ENCODE data around the gene KLHL21.
A peak's percentile ranks its signal among the peaks of the same experiment; 100 is the strongest.

The KLHL21 gene

DNA sequence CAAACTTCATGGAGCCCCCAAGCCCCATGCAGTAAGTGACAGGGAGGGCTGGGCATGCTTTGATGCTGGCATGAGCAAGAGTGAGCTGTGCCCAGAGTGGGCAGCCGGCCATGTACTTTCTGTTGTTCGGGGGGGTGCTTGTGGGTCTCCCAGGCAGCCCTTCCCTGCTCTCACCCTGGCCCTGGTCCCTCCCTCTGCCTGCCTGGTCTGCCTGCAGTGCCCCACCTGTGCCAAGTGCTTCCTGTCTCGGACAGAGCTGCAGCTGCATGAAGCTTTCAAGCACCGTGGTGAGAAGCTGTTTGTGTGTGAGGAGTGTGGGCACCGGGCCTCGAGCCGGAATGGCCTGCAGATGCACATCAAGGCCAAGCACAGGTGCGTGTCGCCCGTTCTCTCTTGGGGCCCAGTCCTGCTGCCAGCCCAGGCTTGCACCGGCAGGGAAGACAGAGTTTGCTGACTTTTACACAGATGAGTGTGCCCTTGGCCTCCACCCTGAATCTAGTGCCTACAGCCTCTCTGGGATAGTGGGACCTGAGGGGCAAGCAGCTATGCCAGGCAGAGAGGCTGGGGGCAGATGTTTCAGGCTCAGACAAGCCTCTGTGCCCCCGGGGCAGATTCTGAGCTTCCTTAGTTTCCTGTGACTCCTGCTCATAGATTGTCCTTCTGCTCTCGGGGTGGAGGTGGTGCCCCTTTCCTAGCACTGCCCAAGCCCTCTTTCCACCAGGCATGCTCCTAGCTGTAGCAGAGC lies 15.2 kb downstream of the KLHL21 start:
- Histone ChIP-seq H4K20me1 (ENCODE audit: insufficient read depth, low read length) (no peaks in the 10 kb centered on the region), H3K9me2 (ENCODE audit: low read depth, low read length) (no peaks in the 10 kb centered on the region), H3K9me3 (ENCODE audit: low read length) (no peaks in the 10 kb centered on the region), H2AFZ (ENCODE audit: low read length) (no peak overlapping the region), H3K79me2 (ENCODE audit: insufficient read depth, low read length) (no peaks in the 10 kb centered on the region; the same call in 1 of the 2 replicates), H3F3A (ENCODE audit: insufficient read depth, low read length) (no peaks in the 10 kb centered on the region), H3K9ac (ENCODE audit: low read length) (peak overlapping the region; percentile 52; the same call in 1 of the 2 replicates), H3K27ac (ENCODE audit: low read depth, low read length, poor library complexity, severe bottlenecking) (peak overlapping the region; percentile 98), H3K36me3 (ENCODE audit: insufficient read depth, low read length) (peaks cover 70% of the 10 kb centered on the region; the same call in 1 of the 2 replicates), H3K27me3 (ENCODE audit: insufficient read depth, low read length) (no peaks in the 10 kb centered on the region), H3K4me3 (ENCODE audit: low read depth, low read length, poor library complexity, severe bottlenecking) (peak overlapping the region; percentile 10), H3K4me1 (ENCODE audit: insufficient read depth, low read length, severe bottlenecking) (peaks cover 71% of the 10 kb centered on the region), H3K4me2 (ENCODE audit: low read length) (peak overlapping the region; percentile 45)
- TF ChIP-seq, protein P1, sequence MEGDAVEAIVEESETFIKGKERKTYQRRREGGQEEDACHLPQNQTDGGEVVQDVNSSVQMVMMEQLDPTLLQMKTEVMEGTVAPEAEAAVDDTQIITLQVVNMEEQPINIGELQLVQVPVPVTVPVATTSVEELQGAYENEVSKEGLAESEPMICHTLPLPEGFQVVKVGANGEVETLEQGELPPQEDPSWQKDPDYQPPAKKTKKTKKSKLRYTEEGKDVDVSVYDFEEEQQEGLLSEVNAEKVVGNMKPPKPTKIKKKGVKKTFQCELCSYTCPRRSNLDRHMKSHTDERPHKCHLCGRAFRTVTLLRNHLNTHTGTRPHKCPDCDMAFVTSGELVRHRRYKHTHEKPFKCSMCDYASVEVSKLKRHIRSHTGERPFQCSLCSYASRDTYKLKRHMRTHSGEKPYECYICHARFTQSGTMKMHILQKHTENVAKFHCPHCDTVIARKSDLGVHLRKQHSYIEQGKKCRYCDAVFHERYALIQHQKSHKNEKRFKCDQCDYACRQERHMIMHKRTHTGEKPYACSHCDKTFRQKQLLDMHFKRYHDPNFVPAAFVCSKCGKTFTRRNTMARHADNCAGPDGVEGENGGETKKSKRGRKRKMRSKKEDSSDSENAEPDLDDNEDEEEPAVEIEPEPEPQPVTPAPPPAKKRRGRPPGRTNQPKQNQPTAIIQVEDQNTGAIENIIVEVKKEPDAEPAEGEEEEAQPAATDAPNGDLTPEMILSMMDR (IDR thresholded peaks at IDR 0.05; ENCODE audit: low read length): no peak

DNA sequence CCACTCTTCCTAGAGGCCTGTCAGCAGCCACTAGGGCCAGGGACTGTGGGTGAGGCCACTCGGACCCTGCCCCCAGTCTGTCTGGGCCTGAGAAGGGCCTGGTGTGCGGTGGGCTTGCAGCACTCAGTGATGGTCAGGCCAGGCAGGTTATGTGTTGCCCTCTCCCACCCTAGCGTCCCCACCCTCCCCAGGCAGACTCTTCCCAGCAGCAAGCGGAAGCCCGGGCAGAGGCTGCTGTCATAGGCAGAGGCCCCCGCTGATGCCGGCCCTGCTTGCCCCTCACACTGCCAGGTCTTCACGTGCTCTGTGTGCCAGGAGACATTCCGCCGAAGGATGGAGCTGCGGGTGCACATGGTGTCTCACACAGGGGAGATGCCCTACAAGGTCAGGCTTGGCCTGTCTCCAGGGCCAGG lies 16.3 kb downstream of the KLHL21 start:
- H3K4me3 ChIP-seq (ENCODE audit: low read depth, low read length, poor library complexity, severe bottlenecking): no peak overlapping the region
- peaks cover 69% of the 10 kb centered on the region; the same call in 1 of the 2 replicates for H3K36me3 ChIP-seq (ENCODE audit: insufficient read depth, low read length)
- peak overlapping the region; percentile 59; the same call in 1 of the 2 replicates for H3K4me2 ChIP-seq (ENCODE audit: low read length)
- H3K27ac ChIP-seq (ENCODE audit: low read depth, low read length, poor library complexity, severe bottlenecking): peak overlapping the region; percentile 98
- no peaks in the 10 kb centered on the region; the same call in 1 of the 2 replicates for H3K79me2 ChIP-seq (ENCODE audit: insufficient read depth, low read length)
- H3K27me3 ChIP-seq (ENCODE audit: insufficient read depth, low read length): no peaks in the 10 kb centered on the region
- H4K20me1 ChIP-seq (ENCODE audit: insufficient read depth, low read length): no peaks in the 10 kb centered on the region
- peak overlapping the region; percentile 44; the same call in 1 of the 2 replicates for H3K9ac ChIP-seq (ENCODE audit: low read length)
- H3F3A ChIP-seq (ENCODE audit: insufficient read depth, low read length): no peaks in the 10 kb centered on the region
- H2AFZ ChIP-seq (ENCODE audit: low read length): no peak overlapping the region
- no peaks in the 10 kb centered on the region for H3K9me2 ChIP-seq (ENCODE audit: low read depth, low read length)
- H3K4me1 ChIP-seq (ENCODE audit: insufficient read depth, low read length, severe bottlenecking): peaks cover 75% of the 10 kb centered on the region
- no peaks in the 10 kb centered on the region for H3K9me3 ChIP-seq (ENCODE audit: low read length)
- TF ChIP-seq, protein P1 (IDR thresholded peaks at IDR 0.05; ENCODE audit: low read length): no peak
- no peak for TF ChIP-seq EZH2 (IDR thresholded peaks at IDR 0.05; ENCODE audit: borderline replicate concordance, low read length)

- no peaks in the 10 kb centered on the region for H3K9me3 ChIP-seq (ENCODE audit: low read length)
- peaks cover 75% of the 10 kb centered on the region for H3K4me1 ChIP-seq (ENCODE audit: insufficient read depth, low read length, severe bottlenecking)
- no peaks in the 10 kb centered on the region for H3K9me2 ChIP-seq (ENCODE audit: low read depth, low read length)
- H3K4me3 ChIP-seq (ENCODE audit: low read depth, low read length, poor library complexity, severe bottlenecking): no peak overlapping the region
- H3K4me2 ChIP-seq (ENCODE audit: low read length): peak overlapping the region; percentile 59; the same call in 1 of the 2 replicates
- no peak overlapping the region for H2AFZ ChIP-seq (ENCODE audit: low read length)
- TF ChIP-seq, protein P1 (IDR thresholded peaks at IDR 0.05; ENCODE audit: low read length): no peak
- TF ChIP-seq EZH2 (IDR thresholded peaks at IDR 0.05; ENCODE audit: borderline replicate concordance, low read length): no peak
- H3K79me2 ChIP-seq (ENCODE audit: insufficient read depth, low read length): no peaks in the 10 kb centered on the region; the same call in 1 of the 2 replicates
- no peaks in the 10 kb centered on the region for H3F3A ChIP-seq (ENCODE audit: insufficient read depth, low read length)
- peak overlapping the region; percentile 98 for H3K27ac ChIP-seq (ENCODE audit: low read depth, low read length, poor library complexity, severe bottlenecking)
- H3K9ac ChIP-seq (ENCODE audit: low read length): peak overlapping the region; percentile 31; the same call in 1 of the 2 replicates
- H4K20me1 ChIP-seq (ENCODE audit: insufficient read depth, low read length): no peaks in the 10 kb centered on the region
- H3K36me3 ChIP-seq (ENCODE audit: insufficient read depth, low read length): peaks cover 64% of the 10 kb centered on the region; the same call in 1 of the 2 replicates
- no peaks in the 10 kb centered on the region for H3K27me3 ChIP-seq (ENCODE audit: insufficient read depth, low read length)
Observed at GRCh38 chr1:6585841-6586240, 16.8 kb downstream of the KLHL21 start.
